A673 (cell line): Measurements from ENCODE around the gene HBG2.
A peak's percentile ranks its signal among the peaks of the same experiment; 100 is the strongest.

ENCODE experiments used
- EZH2 ChIP-seq: fragments of 200-600 bp; sonication (generic); IDR thresholded peaks from 2 replicates; pipeline ENCODE4 v1.6.1; 2017; ENCODE audit warnings: borderline replicate concordance, low read depth, mild to moderate bottlenecking, mixed read lengths, antibody characterized with exemption, low read length; ENCODE audit not compliant: poor library complexity, severe bottlenecking
- TF ChIP-seq, protein P1 (sequence below): fragments of 300-800, 200-600 bp; sonication (generic); conservative IDR thresholded peaks from 2 replicates; pipeline ENCODE4 v1.5.1; 2017; ENCODE audit warnings: low read depth, mild to moderate bottlenecking, antibody characterized with exemption, low read length, moderate library complexity, mixed read lengths

DNA sequence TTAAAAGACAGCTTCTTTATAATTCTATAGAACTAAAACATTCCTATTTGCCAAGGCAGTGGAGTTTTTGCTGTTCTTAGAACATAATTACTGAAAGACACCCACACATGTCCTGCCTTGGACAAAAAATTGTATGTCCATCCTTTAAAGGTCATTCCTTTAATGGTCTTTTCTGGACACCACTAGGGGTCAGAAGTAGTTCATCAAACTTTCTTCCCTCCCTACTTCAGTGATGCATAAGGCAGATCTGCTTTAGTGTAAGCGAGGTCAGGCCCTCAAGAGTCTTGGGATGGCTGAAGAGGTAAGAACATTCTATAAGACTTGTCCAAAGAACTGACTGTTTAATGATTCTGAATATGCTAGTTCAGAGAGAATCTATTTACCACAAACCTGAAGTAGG lies 49.8 kb downstream of the HBG2 start:
- TF ChIP-seq EZH2, result no peak
- TF ChIP-seq, protein P1, sequence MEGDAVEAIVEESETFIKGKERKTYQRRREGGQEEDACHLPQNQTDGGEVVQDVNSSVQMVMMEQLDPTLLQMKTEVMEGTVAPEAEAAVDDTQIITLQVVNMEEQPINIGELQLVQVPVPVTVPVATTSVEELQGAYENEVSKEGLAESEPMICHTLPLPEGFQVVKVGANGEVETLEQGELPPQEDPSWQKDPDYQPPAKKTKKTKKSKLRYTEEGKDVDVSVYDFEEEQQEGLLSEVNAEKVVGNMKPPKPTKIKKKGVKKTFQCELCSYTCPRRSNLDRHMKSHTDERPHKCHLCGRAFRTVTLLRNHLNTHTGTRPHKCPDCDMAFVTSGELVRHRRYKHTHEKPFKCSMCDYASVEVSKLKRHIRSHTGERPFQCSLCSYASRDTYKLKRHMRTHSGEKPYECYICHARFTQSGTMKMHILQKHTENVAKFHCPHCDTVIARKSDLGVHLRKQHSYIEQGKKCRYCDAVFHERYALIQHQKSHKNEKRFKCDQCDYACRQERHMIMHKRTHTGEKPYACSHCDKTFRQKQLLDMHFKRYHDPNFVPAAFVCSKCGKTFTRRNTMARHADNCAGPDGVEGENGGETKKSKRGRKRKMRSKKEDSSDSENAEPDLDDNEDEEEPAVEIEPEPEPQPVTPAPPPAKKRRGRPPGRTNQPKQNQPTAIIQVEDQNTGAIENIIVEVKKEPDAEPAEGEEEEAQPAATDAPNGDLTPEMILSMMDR, result 0 out of 2 replicates have a peak, but pooled peaks have one; percentile 24
